HG02759 (cell line): Measurements from ENCODE around the gene NAA40.

Experiments used
- ATAC-seq: cut with Tn5 transposase; IDR thresholded peaks from one replicate; pipeline ENCODE4 v1.9.1; 2021; ENCODE audit warnings: mild to moderate bottlenecking, moderate library complexity; ENCODE audit not compliant: unreplicated experiment

The NAA40 gene

GRCh38 chr11:63912678-63913077 is 26.1 kb upstream of the NAA40 start:
- no peak for ATAC-seq

GRCh38 chr11:63913866-63914830 is 24.7 kb upstream of the NAA40 start:
- ATAC-seq, result no peak

- ATAC-seq, result no peak
Measured at GRCh38 chr11:63914896-63915691, 23.7 kb upstream of the NAA40 start.

- ATAC-seq, result no peak
Measured at GRCh38 chr11:63915961-63916836, 22.6 kb upstream of the NAA40 start.

GRCh38 chr11:63916837-63917691 is 21.7 kb upstream of the NAA40 start, which contains the start of gene RCOR2:
Gene RCOR2 (minus strand): TSS chr11:63917164. CDS start chr11:63916456, 708 bp downstream.
- ATAC-seq, result no peak

GRCh38 chr11:63917692-63918506 is 20.9 kb upstream of the NAA40 start:
- ATAC-seq, result no peak

GRCh38 chr11:63918507-63919191 is 20.2 kb upstream of the NAA40 start:
- ATAC-seq, result no peak

- ATAC-seq, result no peak
Measured at GRCh38 chr11:63919267-63920125, 19.3 kb upstream of the NAA40 start.

GRCh38 chr11:63920126-63920938 is 18.5 kb upstream of the NAA40 start:
- ATAC-seq, result no peak

- no peak for ATAC-seq
Measured at GRCh38 chr11:63920939-63921417, 17.8 kb upstream of the NAA40 start.

- no peak for ATAC-seq
Measured at GRCh38 chr11:63922673-63923192, 16.1 kb upstream of the NAA40 start.

GRCh38 chr11:63923319-63923718 is 15.5 kb upstream of the NAA40 start:
- no peak for ATAC-seq

GRCh38 chr11:63929616-63930015 is 9.2 kb upstream of the NAA40 start:
- no peak for ATAC-seq

GRCh38 chr11:63931045-63931444 is 7.8 kb upstream of the NAA40 start:
- ATAC-seq, result no peak

- no peak for ATAC-seq
Measured at GRCh38 chr11:63931876-63932275, 6.9 kb upstream of the NAA40 start.

- ATAC-seq, result no peak
Measured at GRCh38 chr11:63933459-63933858, 5.3 kb upstream of the NAA40 start.
